GM20431 (cell line): Measurements from ENCODE around the gene TFE3.
"Not testable (repeated sequence)": the region's sequence is repeated elsewhere in the genome, so short reads cannot be mapped to it uniquely, and the experiment has no call there.

Source experiments
- in situ Hi-C: fragments of 300-500 bp; cut with MseI, MboI; formaldehyde crosslinking; loops from one replicate; pipeline ENCODE4 v1.15.0; 2020; ENCODE audit warnings: low sequenced_read_pairs; ENCODE audit not compliant: unreplicated experiment

TFE3 gene

DNA sequence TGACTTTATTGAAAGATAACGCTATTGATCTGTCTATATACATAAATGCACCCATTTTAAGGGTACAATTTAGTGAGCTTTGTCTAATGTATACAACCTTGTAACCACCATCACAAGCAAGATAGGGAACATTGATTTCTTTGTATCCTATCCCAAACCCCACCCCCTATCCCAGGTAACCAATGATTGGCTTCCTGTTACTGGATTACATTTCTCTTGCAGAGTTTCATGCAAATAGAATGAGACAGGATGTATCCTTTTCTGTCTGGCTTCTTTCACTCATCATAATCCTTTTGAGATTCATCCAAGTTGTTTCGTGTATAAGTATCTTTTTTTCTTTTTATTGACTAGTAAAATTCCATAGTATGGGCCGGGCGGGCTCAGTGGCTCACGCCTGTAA is 39.5 kb downstream of the TFE3 start:
- in situ Hi-C loops = no loop called here

DNA sequence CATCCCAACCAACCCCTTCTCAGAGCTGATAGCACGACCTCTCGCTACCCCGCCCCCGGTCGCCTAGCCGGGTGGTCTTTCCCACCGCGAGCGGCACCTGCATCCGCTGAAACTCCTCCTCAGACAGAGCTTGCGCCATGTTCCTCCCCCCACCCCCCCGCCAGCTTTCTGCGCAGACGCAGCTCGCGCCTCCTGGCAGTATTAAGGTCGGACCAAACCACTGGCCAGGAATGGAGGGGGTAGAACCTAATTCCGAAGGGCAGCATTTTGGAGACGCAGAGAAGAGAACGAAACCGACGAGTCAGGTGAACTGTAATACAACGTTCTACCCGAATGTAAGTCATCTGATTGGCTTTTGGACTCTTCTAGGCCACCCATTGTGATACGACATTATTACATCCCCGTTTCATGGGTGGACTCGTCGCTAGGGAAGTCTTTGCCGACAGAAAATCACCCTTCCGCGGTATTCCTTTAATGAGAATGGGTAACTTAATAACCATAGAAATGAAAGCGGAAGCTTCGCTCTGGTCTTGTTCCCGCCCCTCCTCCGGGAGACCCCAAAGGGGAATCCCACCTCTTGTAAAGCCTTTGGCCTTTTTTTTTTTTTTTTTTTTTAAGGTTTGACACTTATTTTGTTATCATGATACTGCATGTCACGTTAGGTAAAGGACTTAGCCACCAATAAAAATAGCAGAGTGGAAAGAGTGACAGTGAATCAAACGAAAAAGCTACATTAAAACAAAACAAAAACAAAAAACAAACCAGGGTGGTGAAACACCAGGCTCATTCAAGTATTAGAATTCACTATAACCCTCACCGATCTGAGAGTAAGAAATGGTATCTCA is 40.8 kb downstream of the TFE3 start, which contains the start of gene GRIPAP1:
Gene GRIPAP1 (minus strand): TSS at position 174 of the 845 bp plus-strand sequence. CDS start 35 bp downstream, at position 139.
- in situ Hi-C loops = no loop called here

DNA sequence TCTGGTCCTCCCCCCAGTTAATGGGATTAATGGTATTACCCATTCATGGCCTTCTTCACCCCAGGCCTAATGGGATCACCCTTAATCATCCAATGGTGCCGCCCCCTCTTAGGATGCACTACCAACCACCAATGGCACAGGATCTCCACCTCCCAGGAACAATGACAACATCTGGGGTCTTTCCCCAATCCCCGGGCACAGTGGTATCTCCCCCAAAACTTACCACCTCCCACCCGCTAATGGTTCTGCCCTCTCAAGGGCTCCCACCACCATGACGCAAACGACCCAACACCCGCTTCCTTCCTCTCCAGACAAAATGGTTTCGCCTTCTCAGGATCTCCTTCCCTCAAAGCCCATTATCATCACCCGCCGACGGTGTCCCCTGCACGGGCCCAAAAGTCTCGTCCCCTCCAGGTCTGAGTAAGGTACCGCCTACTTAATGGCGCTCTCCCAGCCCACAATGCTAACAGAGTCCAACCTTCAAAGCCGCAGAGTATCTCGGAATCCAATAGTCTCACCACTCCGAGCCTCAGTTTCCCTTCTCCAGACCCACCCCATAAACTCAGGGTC is 41.6 kb downstream of the TFE3 start:
- in situ Hi-C loops = no loop called here

DNA sequence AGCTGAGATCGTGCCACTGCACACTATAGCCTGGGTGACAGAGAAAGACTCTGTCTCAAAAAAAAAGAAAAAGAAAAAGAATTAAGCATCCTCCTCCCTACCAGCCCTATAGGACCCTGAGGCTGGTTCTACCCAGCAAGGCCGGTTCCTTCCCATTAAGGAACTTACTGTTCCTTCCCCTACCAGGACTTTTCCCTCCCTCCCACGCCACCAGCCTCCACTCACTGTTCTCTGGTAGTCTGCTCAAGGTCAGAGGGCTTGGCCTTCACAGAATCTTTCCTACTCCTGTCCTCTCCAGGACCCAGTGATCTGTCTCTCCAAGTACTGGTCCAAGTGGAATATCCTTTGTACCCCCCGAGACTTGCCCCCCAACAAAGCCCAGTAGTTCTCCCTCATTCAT is 42.5 kb downstream of the TFE3 start:
- in situ Hi-C loops = no loop called here

- in situ Hi-C loops = no loop called here
These were observed 44.1 kb downstream of the TFE3 start for GRCh38 chrX:48999030-48999429.

DNA sequence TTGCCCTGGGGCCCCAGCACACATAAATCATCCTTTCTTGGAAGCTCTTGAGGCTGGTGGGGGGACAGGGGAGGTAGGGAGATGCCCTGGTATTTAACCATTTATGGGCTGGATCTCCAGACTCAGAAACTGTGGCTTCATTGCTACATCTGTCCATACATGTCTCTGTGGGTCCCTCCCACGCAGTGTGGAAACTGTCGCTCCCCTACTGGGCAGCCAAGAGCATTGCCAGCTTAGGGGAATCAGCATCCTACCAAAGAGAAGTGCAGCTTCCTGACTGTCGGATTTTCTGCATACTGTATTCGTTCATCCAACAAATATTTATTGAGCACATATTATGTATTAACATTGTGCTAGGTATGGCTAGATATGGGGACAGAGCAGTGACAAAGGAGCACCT is 44.8 kb downstream of the TFE3 start:
- in situ Hi-C loops = no loop called here

GRCh38 chrX:48997865-48998264 is 45.3 kb downstream of the TFE3 start:
- in situ Hi-C loops = no loop called here

- in situ Hi-C loops = no loop called here
These were observed 45.7 kb downstream of the TFE3 start for GRCh38 chrX:48997455-48997854.

- in situ Hi-C loops = no loop called here
These were observed 46.2 kb downstream of the TFE3 start for GRCh38 chrX:48996969-48997368.

- in situ Hi-C loops = no loop called here
These were observed 50.8 kb downstream of the TFE3 start for GRCh38 chrX:48992341-48992740.

DNA sequence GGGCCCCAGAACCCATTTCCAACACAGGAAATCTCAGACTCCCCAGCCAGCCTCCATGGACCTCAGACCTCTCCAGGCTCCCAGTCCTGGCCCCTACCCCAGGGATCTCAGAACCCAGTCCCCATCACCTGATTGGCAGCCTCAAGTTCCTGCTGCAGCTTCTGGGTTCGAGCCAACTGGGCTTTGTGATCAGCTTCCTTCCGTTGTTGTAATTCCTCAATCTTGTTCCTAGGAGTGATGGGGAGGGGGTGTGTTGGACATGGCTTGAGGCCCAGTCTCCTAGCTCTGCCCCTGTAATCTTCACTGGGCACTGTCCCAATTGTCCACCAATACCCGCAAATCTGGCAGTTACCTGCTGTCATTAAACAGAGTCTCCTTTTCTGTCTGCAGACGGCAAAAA is 53.7 kb downstream of the TFE3 start:
- in situ Hi-C loops = no loop called here

- in situ Hi-C loops = no loop called here
These were observed 59.3 kb downstream of the TFE3 start for GRCh38 chrX:48983896-48984295.

GRCh38 chrX:48983081-48983480 is 60.1 kb downstream of the TFE3 start:
- in situ Hi-C loops = no loop called here

DNA sequence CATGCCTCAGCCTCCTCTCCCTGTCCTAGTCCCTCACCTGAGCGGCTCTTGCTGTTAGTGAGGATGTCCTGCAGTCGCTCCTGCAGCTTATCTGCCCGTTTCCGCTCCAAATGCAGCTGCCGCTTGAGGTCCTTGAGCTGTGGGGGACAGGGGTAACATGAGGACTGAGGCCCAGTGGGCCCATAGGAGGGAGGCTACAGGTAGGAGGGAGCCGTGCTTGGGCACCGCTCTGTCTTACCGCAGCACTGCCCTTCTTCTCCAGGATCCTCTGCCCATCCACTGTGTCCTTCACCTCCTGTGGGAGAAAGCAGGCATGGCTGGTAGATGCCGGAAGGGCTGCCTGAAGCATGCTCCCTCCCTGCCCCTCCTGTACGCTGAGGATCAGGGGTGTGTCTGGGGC is 62.0 kb downstream of the TFE3 start:
- in situ Hi-C loops = no loop called here

- in situ Hi-C loops = not testable (repeated sequence)
These were observed 62.8 kb downstream of the TFE3 start for GRCh38 chrX:48980341-48980740.
